Stimulated activated CD8-positive, alpha-beta memory T cell treated with anti-CD3 and anti-CD28 coated beads, Interleukin-15, amount 100 ng/mL, for 48 hours (primary cell): ENCODE data around the gene PCDH11Y.
"Not testable (repeated sequence)": the region's sequence is repeated elsewhere in the genome, so short reads cannot be mapped to it uniquely, and the experiment has no call there.

Experiments
- DNase-seq, 2 donors: peaks; one replicate each; pipeline ENCODE4 v3.0.0-alpha.2; 2020; ENCODE audit warnings: low read depth in 2 of 2

Gene PCDH11Y, protein sequence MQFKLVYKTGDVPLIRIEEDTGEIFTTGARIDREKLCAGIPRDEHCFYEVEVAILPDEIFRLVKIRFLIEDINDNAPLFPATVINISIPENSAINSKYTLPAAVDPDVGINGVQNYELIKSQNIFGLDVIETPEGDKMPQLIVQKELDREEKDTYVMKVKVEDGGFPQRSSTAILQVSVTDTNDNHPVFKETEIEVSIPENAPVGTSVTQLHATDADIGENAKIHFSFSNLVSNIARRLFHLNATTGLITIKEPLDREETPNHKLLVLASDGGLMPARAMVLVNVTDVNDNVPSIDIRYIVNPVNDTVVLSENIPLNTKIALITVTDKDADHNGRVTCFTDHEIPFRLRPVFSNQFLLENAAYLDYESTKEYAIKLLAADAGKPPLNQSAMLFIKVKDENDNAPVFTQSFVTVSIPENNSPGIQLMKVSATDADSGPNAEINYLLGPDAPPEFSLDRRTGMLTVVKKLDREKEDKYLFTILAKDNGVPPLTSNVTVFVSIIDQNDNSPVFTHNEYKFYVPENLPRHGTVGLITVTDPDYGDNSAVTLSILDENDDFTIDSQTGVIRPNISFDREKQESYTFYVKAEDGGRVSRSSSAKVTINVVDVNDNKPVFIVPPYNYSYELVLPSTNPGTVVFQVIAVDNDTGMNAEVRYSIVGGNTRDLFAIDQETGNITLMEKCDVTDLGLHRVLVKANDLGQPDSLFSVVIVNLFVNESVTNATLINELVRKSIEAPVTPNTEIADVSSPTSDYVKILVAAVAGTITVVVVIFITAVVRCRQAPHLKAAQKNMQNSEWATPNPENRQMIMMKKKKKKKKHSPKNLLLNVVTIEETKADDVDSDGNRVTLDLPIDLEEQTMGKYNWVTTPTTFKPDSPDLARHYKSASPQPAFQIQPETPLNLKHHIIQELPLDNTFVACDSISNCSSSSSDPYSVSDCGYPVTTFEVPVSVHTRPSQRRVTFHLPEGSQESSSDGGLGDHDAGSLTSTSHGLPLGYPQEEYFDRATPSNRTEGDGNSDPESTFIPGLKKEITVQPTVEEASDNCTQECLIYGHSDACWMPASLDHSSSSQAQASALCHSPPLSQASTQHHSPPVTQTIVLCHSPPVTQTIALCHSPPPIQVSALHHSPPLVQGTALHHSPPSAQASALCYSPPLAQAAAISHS (N-terminal part only)

DNA sequence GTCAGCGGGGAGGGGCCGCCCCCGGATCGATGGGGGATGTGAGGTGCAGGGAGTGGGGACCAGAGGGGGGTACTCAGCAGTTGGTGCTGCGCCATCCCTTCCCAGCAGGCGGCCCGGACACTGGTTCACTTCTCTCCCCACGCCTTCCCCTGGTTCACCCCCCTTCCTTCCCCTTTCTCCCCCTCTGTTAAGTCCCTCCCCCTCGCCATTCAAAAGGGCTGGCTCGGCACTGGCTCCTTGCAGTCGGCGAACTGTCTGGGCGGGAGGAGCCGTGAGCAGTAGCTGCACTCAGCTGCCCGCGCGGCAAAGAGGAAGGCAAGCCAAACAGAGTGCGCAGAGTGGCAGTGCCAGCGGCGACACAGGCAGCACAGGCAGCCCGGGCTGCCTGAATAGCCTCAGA, at the start of gene PCDH11Y:
Gene PCDH11Y (plus strand): TSS at position 240 of the 400 bp plus-strand sequence. CDS start 56,804 bp downstream, outside the sequence.
- DNase-seq: not testable (repeated sequence)

DNA sequence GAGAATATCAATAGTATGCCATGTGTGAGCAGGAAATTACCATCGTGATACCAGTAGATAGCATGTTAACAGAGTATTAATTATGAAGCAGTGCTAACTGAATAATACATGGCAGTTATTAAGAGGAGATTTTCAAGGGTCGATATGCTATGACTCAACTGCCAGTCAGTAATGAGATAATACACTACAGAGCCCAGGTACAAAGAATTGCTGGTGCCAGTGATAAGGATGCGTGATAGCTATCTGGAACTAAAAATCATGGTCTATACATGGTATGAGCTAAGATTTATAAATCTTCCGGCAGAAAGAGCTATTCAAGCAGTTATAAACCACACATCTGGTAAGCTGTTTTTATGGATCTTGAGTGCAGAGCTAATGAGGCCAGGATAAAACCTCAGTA, 32.2 kb upstream of the PCDH11Y start:
- DNase-seq: not testable (repeated sequence)

DNA sequence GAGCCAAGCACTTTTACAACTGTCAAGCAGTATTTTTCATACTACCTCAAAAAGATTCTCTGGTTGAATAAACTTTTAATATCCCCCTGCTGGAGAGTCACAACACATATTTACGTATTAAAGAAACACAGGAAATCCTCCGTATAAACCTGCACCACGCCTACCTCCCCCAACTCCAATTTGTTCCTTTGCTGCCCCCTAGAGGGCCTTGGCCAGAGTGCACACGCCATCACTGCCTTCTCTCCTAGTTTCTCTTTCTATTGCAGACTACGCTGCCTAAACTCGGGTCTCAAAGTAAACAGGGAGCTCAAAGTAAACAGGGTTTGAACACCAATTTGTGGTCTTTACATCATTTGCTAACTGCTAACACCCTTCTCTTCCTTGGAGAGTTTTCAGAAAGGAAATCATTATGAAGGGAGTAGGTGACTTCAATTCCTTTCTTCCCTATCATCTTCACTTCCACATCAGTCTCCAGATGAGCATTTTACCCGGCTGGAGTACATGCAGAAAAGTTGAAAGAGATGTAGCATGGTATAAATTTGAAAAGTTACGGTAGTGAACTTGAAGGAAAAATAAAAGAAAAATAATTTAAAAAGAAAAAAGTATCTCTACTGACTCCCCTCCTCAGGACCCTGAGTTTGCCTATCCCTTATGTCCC, 8.2 kb upstream of the PCDH11Y start:
- not testable (repeated sequence) for DNase-seq

DNA sequence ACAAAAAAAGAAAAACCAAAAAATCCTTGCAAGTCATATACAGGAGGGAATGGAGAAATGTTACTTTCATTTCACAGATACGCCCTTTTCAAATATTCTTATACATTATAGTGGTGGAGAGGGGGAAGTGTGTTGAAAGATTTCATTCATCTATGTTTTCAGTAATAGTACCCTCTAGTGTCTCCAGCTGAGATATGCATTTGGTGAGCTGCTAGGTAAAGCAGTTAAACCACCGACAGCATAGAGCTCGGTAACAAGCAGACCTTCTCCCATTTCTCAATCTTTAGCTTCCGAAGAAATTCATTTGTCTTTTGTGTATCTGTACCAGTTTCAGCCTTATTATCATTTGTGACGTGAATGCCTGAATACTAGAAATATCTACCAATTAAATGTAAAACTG, 5.2 kb upstream of the PCDH11Y start:
- DNase-seq: not testable (repeated sequence)

DNA sequence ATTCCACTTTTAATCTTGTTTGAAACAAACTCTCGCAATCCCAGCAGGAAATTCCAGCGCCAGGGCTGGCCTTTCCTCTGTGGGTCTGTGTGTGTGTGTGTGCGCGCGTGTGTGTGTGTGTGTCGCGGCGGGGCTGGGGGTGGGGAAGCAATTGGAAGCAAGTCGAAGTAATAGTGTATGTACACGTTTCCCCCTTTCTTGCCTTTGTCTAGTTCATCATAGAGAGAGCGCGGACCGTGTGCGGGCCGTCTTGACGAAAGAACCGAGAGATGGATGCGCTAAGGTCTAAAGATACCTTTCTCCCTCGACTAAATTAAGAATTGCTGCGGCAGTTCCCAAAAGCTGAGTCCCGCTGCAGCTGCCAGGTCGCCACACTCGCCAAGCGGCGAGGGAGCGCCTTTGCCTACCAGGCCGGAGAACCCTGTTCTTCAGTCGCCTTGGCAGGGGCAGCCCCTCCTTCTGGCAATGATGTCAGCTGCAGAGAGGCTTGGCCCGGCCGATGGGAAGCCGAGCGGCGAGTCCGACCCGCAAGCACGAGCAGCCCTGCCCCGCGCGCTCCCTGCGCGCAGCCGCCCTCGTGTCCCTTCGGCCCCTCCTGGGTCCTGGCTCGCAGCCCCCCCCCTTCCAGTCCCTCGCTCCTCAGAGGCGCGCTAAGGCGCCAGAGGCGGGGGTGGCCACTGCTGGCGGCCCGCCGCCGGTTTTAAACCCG, 2.5 kb downstream of the PCDH11Y start:
- DNase-seq: not testable (repeated sequence)

DNA sequence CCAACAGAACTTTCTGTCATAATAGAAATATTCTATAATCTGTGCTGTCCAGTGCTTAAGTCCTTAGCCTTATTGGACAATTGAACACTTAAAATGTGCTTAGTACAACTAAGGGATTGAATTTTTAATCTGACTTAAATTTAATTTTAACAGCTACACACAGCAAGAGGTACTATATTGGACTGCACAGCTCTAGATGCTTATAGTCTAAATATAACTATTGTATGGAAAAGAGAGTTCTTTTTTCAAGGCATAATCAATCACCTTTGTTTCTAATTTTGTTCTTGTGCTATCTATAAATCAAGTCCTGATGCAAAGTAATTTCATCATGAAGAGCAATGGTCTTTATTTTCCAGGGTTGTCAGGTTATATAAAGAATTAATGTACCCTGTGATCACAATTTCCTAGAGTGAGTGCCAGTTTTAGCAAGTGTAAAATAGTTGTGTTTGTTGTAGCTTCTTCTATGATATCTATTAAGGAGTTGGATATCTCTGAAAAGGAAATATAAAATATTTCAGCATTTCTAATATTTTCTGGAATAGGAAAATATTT, 39.0 kb downstream of the PCDH11Y start:
- not testable (repeated sequence) for DNase-seq

DNA sequence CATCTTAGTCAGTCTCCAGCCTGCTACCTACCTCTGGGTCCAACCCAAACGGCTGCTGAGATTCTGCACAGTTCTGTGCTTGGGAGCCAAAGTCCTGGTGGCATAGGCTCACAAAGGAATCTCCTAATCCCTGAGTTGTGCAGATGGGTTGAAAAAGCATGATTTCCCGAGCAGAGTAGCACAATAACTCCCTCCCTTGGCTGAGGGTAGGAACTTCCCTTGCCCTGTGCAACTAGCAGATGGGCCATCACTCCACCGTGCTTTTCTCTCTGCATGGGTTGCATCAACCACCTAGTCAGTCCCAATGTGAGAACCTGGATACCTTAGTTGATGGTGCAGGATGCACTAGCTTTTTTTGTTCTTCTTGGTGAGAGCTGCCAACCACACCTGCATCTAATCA, 82.9 kb downstream of the PCDH11Y start:
- not testable (repeated sequence) for DNase-seq

DNA sequence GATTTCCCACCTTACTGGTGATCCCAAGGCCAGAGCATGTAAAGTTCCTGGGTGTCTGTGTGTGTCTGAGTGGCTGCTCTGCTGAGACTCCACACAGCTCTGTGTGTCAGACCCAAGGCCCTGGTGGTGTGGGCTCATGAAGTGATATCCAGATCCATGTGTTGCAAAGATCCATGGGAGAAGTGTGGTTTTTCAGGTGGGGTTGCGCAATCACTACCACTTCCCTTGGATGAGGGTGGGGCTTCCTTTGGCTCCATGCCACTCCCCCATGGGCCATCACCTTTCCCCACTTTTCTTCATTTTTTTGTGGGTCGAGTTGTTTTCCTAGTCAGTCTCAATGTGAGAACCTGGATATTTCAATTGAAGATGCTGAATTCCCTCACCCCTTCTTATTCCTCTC, 182.9 kb downstream of the PCDH11Y start:
- DNase-seq: not testable (repeated sequence)

DNA sequence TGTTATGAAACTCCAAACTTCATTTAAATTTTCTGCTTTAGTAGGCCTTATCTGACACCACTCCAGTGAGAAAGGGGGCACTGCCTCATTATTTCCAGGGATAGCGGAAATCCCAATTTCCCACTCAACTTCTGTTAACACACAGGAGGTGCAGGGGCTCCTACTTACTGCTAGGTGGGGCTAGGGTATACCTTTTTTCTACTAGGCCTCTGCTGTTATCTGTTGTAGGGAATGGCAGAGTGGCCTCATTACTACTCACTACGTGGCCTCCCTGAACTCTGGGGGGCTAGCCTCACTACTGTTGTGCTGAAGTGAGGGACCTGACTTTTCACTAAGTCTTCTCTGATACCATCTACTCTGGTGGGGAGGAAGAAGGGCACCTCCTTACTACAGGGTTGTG, 215.0 kb downstream of the PCDH11Y start:
- not testable (repeated sequence) for DNase-seq

DNA sequence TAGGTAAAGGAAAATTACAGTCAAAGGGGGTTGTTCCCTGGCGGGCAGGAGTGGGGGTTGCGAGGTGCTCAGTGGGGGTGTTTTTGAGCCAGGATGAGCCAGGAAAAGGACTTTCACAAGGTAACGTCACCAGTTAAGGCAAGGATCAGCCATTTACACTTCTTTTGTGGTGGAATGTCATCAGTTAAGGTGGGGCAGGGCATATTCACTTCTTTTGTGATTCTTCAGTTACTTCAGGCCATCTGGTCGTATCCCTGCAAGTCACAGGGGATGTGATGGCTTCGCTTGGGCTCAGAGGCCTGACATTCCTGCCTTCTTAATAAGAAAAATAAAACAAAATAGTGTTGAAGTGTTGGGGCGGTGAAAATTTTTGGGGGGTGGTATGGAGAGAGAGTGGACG, 324.8 kb downstream of the PCDH11Y start:
- not testable (repeated sequence) for DNase-seq

DNA sequence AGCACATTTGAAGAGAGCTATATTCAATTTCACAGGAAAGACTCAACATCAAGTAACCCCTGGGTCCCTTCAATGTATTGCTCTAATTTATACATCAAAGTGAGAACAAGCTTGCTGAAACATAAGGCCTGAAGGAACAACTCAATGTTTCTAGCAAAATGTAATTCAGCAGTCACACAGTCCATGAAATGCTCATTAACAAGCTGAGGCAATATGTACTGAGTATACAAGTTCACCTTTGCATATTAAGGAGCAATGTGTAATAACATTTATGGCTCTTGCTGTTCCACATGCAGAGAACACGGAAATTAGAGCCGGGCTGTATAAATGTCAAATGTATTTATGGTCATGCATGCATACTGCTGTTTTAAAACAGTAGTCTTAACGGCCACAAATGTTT, 342.1 kb downstream of the PCDH11Y start:
- DNase-seq: not testable (repeated sequence)

DNA sequence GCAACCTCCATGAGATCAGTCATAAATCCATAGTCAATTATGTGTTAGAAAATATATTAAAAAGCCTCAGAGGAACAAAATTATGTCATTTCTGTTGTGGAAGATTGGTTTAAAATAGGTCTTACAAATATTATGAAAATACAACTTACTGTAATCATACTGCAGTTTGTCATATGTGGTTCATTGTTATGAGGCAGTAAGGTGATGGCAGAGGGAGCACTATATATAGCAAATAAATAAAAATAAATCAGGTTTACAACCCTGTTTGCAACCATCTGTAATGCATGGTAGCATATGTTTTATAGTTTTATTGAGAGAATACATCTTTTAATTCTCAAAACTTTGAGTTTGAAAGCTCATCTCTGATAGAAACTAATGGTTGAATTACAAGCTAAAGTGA, 543.6 kb downstream of the PCDH11Y start:
- not testable (repeated sequence) for DNase-seq

DNA sequence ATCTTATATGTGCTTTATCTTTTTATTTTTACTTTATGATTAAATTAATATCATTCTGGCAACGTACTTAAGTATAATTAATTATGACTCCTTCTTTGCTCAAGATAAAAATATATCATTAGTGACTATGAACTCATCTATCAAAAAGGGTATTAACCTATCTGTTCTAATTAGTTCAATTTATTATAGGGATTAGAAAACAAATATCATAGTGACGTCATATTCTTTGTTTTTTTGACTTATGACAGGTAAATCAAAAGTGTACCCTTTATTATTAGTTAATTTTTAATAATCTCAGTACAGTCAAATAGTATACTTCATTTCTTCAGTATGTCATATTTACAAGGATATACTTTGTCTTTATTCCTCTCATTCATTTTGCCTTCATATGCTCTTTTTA, 638.5 kb downstream of the PCDH11Y start:
- DNase-seq: not testable (repeated sequence)

DNA sequence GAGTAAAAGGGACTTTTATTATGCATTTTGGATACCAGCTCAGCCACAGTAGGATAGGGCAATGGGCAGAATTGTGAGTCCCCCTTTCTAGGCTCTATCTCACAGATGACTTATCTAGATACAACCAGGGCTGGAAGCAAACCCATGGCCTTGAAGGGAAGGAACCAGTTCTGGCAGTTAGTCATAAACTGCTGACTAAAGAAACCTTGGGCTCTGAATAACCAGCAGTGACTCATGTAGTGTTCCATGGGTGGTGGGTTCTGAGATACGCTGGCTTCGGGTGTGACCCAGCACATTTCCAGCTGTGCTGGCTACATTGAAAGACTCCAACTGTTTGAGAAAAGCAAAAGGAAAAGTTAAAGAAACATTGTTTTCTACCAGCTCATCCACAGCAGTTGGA, 679.2 kb downstream of the PCDH11Y start:
- DNase-seq: not testable (repeated sequence)

DNA sequence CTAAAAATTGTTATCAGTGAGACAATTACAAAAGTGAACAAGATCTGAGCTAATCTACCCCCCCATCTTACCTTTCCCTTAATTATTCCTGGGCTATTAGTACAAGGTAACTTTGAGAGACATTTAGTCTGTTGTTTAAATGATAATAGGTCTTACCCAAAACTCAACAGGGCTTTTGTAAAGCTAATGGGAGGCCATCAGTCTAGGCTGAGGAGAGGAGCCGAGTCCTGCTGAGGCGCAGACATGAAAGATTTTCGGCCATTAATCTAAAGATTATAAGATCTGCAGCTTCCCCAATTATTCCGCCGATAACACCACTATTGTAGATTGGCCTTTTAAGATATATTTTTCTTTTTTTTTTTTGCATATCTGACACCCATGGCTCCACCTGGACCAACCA, 708.6 kb downstream of the PCDH11Y start:
- DNase-seq: not testable (repeated sequence)

DNA sequence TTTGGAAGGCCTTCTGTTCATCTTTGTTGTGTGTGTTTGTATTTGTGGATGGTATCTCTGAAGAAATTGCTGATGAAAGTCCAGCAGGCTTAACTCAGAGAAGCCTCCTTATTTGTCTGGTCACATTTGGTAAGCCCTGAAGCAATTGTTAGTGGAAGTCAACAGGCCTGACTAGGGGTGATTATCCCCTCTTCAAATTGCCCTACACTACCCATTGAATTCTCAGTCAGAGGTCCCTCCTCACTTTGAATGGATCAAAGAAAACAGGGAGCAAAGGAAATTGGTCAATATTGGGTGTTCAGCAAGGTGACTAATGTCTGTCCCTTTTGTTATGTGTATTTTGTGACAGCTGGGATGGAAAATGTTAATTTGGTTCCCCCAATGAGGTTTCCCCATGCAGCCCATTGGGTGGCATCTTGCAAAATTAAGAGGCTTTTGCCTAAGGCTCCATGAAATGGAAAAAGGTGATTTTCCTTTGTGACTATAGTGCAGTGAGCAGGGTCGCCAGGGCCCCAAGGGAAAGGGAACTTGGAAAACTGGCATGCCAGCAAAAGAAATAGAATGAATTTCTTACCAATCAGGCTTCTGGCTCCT, 709.8 kb downstream of the PCDH11Y start:
- DNase-seq: not testable (repeated sequence)

DNA sequence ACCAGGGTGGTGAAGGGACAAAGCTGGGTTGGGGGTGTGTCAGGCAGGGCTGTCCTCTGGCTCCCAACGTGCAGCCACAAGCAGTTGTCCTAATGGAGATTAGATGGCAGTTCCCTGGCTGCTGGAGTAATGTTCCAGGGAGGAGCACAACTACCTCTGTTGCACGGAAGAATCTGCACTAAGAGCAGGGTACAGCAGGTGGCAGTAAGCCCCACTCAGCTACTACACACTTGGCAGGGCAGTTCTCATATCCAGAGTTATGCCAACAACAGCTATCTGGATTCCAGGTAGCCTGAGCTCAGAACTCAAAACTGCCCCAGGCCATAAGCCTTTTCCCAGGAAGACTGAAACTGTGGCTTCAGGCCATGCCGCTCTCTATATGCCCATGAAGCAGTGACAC, 761.3 kb downstream of the PCDH11Y start:
- not testable (repeated sequence) for DNase-seq

DNA sequence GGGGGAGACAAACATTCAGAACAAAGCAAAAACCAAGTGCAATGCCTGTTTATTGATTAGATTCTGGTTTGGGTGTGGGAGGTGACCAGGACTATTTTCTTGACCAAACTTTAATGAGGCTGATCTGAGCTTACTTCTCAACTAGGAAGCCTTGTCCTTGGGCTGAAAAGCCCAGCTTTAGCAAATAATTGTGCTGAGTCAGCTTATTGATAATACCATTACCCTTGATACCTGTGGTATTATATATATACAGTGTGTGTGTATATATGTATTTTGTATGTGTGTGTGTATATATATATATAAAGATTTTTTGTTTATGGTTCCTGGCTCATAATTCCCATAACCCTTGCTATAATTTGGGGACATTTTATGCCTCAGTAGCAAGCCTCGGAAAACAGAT, 776.4 kb downstream of the PCDH11Y start:
- DNase-seq: not testable (repeated sequence)
